GM12878 (cell line): Measurements from ENCODE around the gene DBNDD2. TPM values are rescaled to one million over a fixed set of nuclear protein-coding genes. Genes with fewer than 3 reads are reported as not detected.

Experiments used
- BRCA1 ChIP-seq: IDR thresholded peaks from 2 replicates; pipeline ENCODE4 v1.6.1; 2011; ENCODE audit warnings: low read depth, low read length, improper control_type of control experiment
- E2F8 ChIP-seq: fragments of 450-650 bp; IDR thresholded peaks from 2 replicates; pipeline ENCODE4 v1.6.1; 2018; ENCODE audit warnings: mild to moderate bottlenecking, low read depth, moderate library complexity; ENCODE audit not compliant: partially characterized antibody
- ELK1 ChIP-seq: IDR thresholded peaks from 2 replicates; pipeline ENCODE4 v1.6.1; 2012; ENCODE audit warnings: low read depth, low read length, improper control_type of control experiment
- JUND ChIP-seq: IDR thresholded peaks from 2 replicates; pipeline ENCODE4 v1.6.1; 2012; ENCODE audit warnings: low read depth, mild to moderate bottlenecking, low read length, improper control_type of control experiment, moderate library complexity
- MEF2B ChIP-seq: fragments of 450-650 bp; IDR thresholded peaks from 2 replicates; pipeline ENCODE4 v1.6.1; 2018; ENCODE audit warnings: mild to moderate bottlenecking, moderate library complexity; ENCODE audit not compliant: partially characterized antibody, poor library complexity, severe bottlenecking
- NFYB ChIP-seq: IDR thresholded peaks from 2 replicates; pipeline ENCODE4 v1.6.1; 2011; ENCODE audit warnings: low read depth, mild to moderate bottlenecking, low read length, improper control_type of control experiment, moderate library complexity; ENCODE audit not compliant: insufficient read depth
- PBX3 ChIP-seq: IDR thresholded peaks from 2 replicates; pipeline ENCODE4 v1.6.1; 2011; ENCODE audit warnings: mild to moderate bottlenecking, low read depth, low read length, moderate library complexity; ENCODE audit not compliant: insufficient replicate concordance
- PRDM15 ChIP-seq: fragments of 450-650 bp; formaldehyde crosslinking; IDR thresholded peaks from 2 replicates; pipeline ENCODE4 v1.4.0; 2020; ENCODE audit warnings: mild to moderate bottlenecking, moderate library complexity
- RB1 ChIP-seq: fragments of 450-650 bp; formaldehyde crosslinking; IDR thresholded peaks from 2 replicates; pipeline ENCODE4 v1.6.1; 2017; ENCODE audit warnings: mild to moderate bottlenecking, borderline replicate concordance
- RUNX3 ChIP-seq: IDR thresholded peaks from 2 replicates; pipeline ENCODE4 v1.6.1; 2012; ENCODE audit warnings: low read length, inconsistent platforms
- SMAD1 ChIP-seq: fragments of 450-650 bp; IDR thresholded peaks from 2 replicates; pipeline ENCODE4 v1.6.1; 2018; ENCODE audit warnings: mild to moderate bottlenecking, low read depth; ENCODE audit not compliant: partially characterized antibody
- STAT3 ChIP-seq: IDR thresholded peaks from 2 replicates; pipeline ENCODE4 v1.6.1; 2011; ENCODE audit warnings: low read depth, low read length, improper control_type of control experiment
- TARDBP ChIP-seq: IDR thresholded peaks from 2 replicates; pipeline ENCODE4 v1.6.1; 2016; ENCODE audit warnings: borderline replicate concordance
- ZNF207 ChIP-seq: fragments of 450-650 bp; IDR thresholded peaks from 2 replicates; pipeline ENCODE4 v1.6.1; 2014; ENCODE audit warnings: antibody characterized with exemption, mild to moderate bottlenecking, borderline replicate concordance
- ZNF384 ChIP-seq: IDR thresholded peaks from 2 replicates; pipeline ENCODE4 v1.6.1; 2012; ENCODE audit warnings: low read depth, mild to moderate bottlenecking, low read length, improper control_type of control experiment, borderline replicate concordance
- ZNF687 ChIP-seq: fragments of 450-650 bp; IDR thresholded peaks from 2 replicates; pipeline ENCODE4 v1.6.1; 2017; ENCODE audit warnings: mild to moderate bottlenecking, moderate library complexity
- polyA plus RNA-seq, 11 experiments: library from polyadenylated mRNA; depleted of rRNA in 4 of 11; unstranded in 6 of 11; stranded (reverse) in 5 of 11; fragments of >200 nt; fragmentation: Nextera tagmentation in 4 of 11; fragmentation: Illumina TruSeq in 1 of 11; extraction: Ambion mirVana in 4 of 11; extraction: Trizol in 1 of 11; gene quantifications; 1 replicate in 1 of 11; 2 replicates in 10 of 11; pipeline versions ENCODE4 v1.2.1 to v1.2.3, GENCODE V29; 2011 to 2016; ENCODE audit warnings: inconsistent platforms in 2 of 11, missing spikeins in 2 of 11, low read depth in 1 of 11
- total RNA-seq, 4 experiments: library from RNA; depleted of rRNA in 3 of 4; stranded (reverse); fragments of >200 nt in 3 of 4; fragmentation: Illumina TruSeq in 1 of 4; extraction: Trizol in 1 of 4; gene quantifications; 2 replicates each; pipeline versions ENCODE4 v1.2.1 to v1.2.3, GENCODE V29; 2013 to 2021

DBNDD2 gene
- total and polyA plus RNA-seq, 10 of the 15 experiments (the other 5 are each of a cell fraction or from before 2014, with no cell fraction given): 0.17 to 5.7 (median 0.49) TPM; not detected in 1

- no peak for TF ChIP-seq E2F8
- no peak; the same call in 1 of the 2 replicates for TF ChIP-seq JUND
- TF ChIP-seq NFYB: no peak
- no peak for TF ChIP-seq ELK1
- TF ChIP-seq ZNF384: no peak
- peak; percentile 91 for TF ChIP-seq ZNF687
- TF ChIP-seq STAT3: no peak
- no peak for TF ChIP-seq ZNF207
- no peak for TF ChIP-seq TARDBP
- no peak for TF ChIP-seq PBX3
- peak; percentile 72 for TF ChIP-seq RUNX3
- no peak for TF ChIP-seq PRDM15 (CRISPR knock-in tag)
- TF ChIP-seq SMAD1: no peak
- peak; percentile 19 for TF ChIP-seq MEF2B
- no peak for TF ChIP-seq RB1
- TF ChIP-seq BRCA1: no peak
Measured at GRCh38 chr20:45432294-45432693, 24.2 kb downstream of the DBNDD2 start (continued).
